HepG2 (cell line): ENCODE results near the gene GRP. TPM values are rescaled to one million over a fixed set of nuclear protein-coding genes. Genes with fewer than 3 reads are reported as not detected.

ENCODE experiments used
- ATAC-seq: fragments of 200-7000 bp; cut with Tn5 transposase; 3 replicates; pipeline ENCODE4 v1.9.1; 2020; ENCODE audit warnings: mild to moderate bottlenecking, moderate library complexity
- BruUV-seq: library from RNA; stranded (reverse); fragments of 400-500 nt; replicated peaks from 2 replicates; lab custom pipeline; 2021; lab: Mats Ljungman, UMichigan
- CTCF ChIA-PET: fragments of 300-600 bp; formaldehyde crosslinking; extraction: SDS; loops from one replicate; lab custom pipeline; 2021; ENCODE audit warnings: low total read pairs, inconsistent platforms, low intra/inter-chr PET ratio; lab: Yijun Ruan, JAX
- POLR2A ChIA-PET: fragments of 350-600 bp; sonication (Branson Sonifier 250); formaldehyde crosslinking; loops from one replicate; lab custom pipeline; 2020; ENCODE audit warnings: antibody characterized with exemption, inconsistent platforms; lab: Yijun Ruan, JAX
- DNase-seq: peaks from one replicate; pipeline ENCODE4 v3.0.0-alpha.2; 2015; ENCODE audit warnings: low spot score
- FAIRE-seq: peaks from 3 replicates; lab custom pipeline; 2011; peaks lifted over from hg19 to GRCh38; lab: Jason Lieb, UNC
- H2AFZ ChIP-seq: one replicate; pipeline ENCODE4 v1.6.1; 2011; ENCODE audit warnings: low read length, inconsistent platforms
- H3K27ac ChIP-seq: fragments of 300-600 bp; 3 replicates; pipeline ENCODE4 v1.8.0; 2011; ENCODE audit warnings: mixed run types, mild to moderate bottlenecking, mixed read lengths, low read length, inconsistent platforms; ENCODE audit not compliant: insufficient read depth; ENCODE audit errors: extremely low read length
- H3K27me3 ChIP-seq, 2 experiments: fragments of 200-600 bp in 1 of 2; 2 replicates in 1 of 2; 3 replicates in 1 of 2; pipeline versions ENCODE4 v1.6.0 to v1.8.0; 2011; ENCODE audit warnings: low read length in 2 of 2, mild to moderate bottlenecking in 2 of 2, moderate library complexity in 2 of 2, inconsistent platforms in 1 of 2; ENCODE audit not compliant: insufficient read depth in 2 of 2, control insufficient read depth in 1 of 2
- H3K36me3 ChIP-seq, 2 experiments: fragments of 200-600 bp in 1 of 2; replicated peaks in 1 of 2; 2 replicates in 1 of 2; 3 replicates in 1 of 2; pipeline versions ENCODE4 v1.5.1 to v1.8.0; 2011; ENCODE audit warnings: low read length in 2 of 2, inconsistent platforms in 1 of 2; ENCODE audit not compliant: insufficient read depth in 2 of 2, control insufficient read depth in 1 of 2
- H3K4me1 ChIP-seq: 2 replicates; pipeline ENCODE4 v1.5.1; 2012; ENCODE audit warnings: low read length, inconsistent platforms; ENCODE audit not compliant: insufficient read depth
- H3K4me2 ChIP-seq: 2 replicates; pipeline ENCODE4 v1.6.0; 2011; ENCODE audit warnings: low read depth, low read length, inconsistent platforms
- H3K4me3 ChIP-seq, 3 experiments: fragments of 200-600 bp in 1 of 3; sonication (generic), shearing (Covaris generic) in 1 of 3; replicated peaks in 1 of 3; 2 replicates each; pipeline ENCODE4 v1.5.1; 2011 to 2016; ENCODE audit warnings: low read length in 3 of 3, inconsistent platforms in 2 of 3, low read depth in 2 of 3, mild to moderate bottlenecking in 2 of 3, control low read depth in 1 of 3, mixed read lengths in 1 of 3; ENCODE audit not compliant: insufficient read depth in 1 of 3
- H3K79me2 ChIP-seq: one replicate; pipeline ENCODE4 v1.6.1; 2011; ENCODE audit warnings: low read length, inconsistent platforms; ENCODE audit not compliant: insufficient read depth
- H3K9ac ChIP-seq: 2 replicates; pipeline ENCODE4 v1.6.0; 2011; ENCODE audit warnings: mild to moderate bottlenecking, low read depth, low read length, inconsistent platforms; ENCODE audit not compliant: insufficient read depth
- H3K9me3 ChIP-seq: 2 replicates; pipeline ENCODE4 v1.5.1; 2012; ENCODE audit warnings: mild to moderate bottlenecking, low read length
- H4K20me1 ChIP-seq: 2 replicates; pipeline ENCODE4 v1.6.0; 2011; ENCODE audit warnings: inconsistent platforms, mild to moderate bottlenecking, low read length, moderate library complexity; ENCODE audit not compliant: insufficient read depth
- DNMT1 ChIP-seq: sonication (generic); formaldehyde crosslinking; IDR thresholded peaks from 2 replicates; pipeline ENCODE4 v1.5.1; 2020; ENCODE audit warnings: mild to moderate bottlenecking, missing genetic modification reagents
- HIVEP1 ChIP-seq: sonication (generic); formaldehyde crosslinking; IDR thresholded peaks from 2 replicates; pipeline ENCODE4 v1.4.0; 2020; ENCODE audit warnings: mild to moderate bottlenecking, missing genetic modification reagents
- PTBP1 ChIP-seq: fragments of 200-400 bp; formaldehyde crosslinking; IDR thresholded peaks from 2 replicates; pipeline ENCODE4 v1.6.1; 2018; ENCODE audit warnings: low read length, low read depth; ENCODE audit not compliant: poor library complexity, severe bottlenecking
- SIX1 ChIP-seq: sonication (generic); formaldehyde crosslinking; IDR thresholded peaks from 2 replicates; pipeline ENCODE4 v1.4.0; 2020; ENCODE audit warnings: missing genetic modification reagents, borderline replicate concordance
- ZNF317 ChIP-seq: sonication (generic); formaldehyde crosslinking; IDR thresholded peaks from 2 replicates; pipeline ENCODE4 v1.5.0; 2020; ENCODE audit warnings: mild to moderate bottlenecking, missing genetic modification reagents
- ZNF547 ChIP-seq: sonication (generic); formaldehyde crosslinking; IDR thresholded peaks from 2 replicates; pipeline ENCODE4 v1.5.1; 2020; ENCODE audit warnings: mild to moderate bottlenecking, missing genetic modification reagents
- WGBS: methylation state at CpG from one replicate; pipeline ENCODE4 v1.1.6; 2017; ENCODE audit warnings: low lambda C conversion rate; 5-methylcytosine and 5-hydroxymethylcytosine counted together
- in situ Hi-C: cut with HindIII; loops from 2 replicates; pipeline ENCODE4 v1.10.0; 2017; ENCODE audit warnings: low pct_unique_long_range_greater_than_20kb; ENCODE audit not compliant: extremely low pct_ligation_motif_present
- intact Hi-C: fragments of 100-400 bp; cut with micrococcal nuclease; formaldehyde crosslinking; loops from one replicate; pipeline ENCODE4 v1.10.0; 2022; ENCODE audit not compliant: unreplicated experiment
- polyA plus RNA-seq, 8 experiments: library from polyadenylated mRNA; depleted of rRNA in 3 of 8; stranded (reverse) in 7 of 8; unstranded in 1 of 8; fragments of >200 nt; fragmentation: Illumina TruSeq in 4 of 8; extraction: Trizol in 4 of 8; gene quantifications; 2 replicates each; pipeline versions ENCODE4 v1.2.1 to v1.2.3, GENCODE V29; 2011 to 2016; ENCODE audit warnings: low read depth in 4 of 8, missing spikeins in 1 of 8, mixed read lengths in 1 of 8; ENCODE audit not compliant: insufficient read depth in 1 of 8
- total RNA-seq, 5 experiments: library from RNA; depleted of rRNA; stranded (reverse); fragments of >200 nt; fragmentation: Illumina TruSeq; extraction: Trizol; gene quantifications; 2 replicates each; pipeline ENCODE4 v1.2.3, GENCODE V29; 2016; ENCODE audit warnings: low read depth in 1 of 5
- TF ChIP-seq, protein P1 (sequence below): sonication (generic); formaldehyde crosslinking; IDR thresholded peaks from 2 replicates; pipeline ENCODE4 v1.8.0; 2022; ENCODE audit warnings: missing genetic modification reagents, mild to moderate bottlenecking, moderate library complexity, borderline replicate concordance

The GRP gene
- total and polyA plus RNA-seq, 2 of the 13 experiments (the other 11 are each of a cell fraction or from before 2014, with no cell fraction given) = not detected

DNA sequence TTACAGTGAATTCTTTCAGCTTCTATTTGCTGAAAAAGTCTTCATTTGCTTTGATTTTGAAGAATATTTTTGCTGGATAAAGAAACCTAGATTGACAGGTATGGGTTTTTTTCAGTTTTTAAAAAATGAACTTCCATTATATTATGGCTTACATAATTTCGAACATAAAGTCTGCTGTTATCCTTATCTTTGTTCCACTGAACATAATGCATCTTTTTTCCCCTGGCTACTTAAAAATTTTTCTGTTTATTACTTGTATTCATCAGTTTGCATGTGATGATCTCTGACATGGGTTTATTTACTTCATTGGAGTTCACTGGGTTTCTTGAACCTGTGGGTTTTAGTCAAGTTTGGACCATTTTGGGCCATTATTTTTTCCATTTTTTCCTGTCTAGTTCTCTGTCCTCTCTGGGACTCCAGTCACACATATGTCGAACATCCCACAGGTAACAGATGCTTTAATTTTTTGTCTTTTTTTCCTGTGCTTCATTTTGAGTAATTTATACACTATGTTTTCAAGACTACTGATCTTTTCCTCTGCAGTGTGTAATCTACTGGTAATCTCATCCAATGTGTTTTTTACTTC lies 47.2 kb upstream of the GRP start:
- Histone ChIP-seq H3K4me2 (no peak overlapping the region), H3K27me3 (peaks cover 0 to 8% of the 10 kb centered on the region in 2 experiments; a peak in 1 of 5 replicates), H3K79me2 (no peaks in the 10 kb centered on the region), H2AFZ (no peak overlapping the region), H4K20me1 (no peaks in the 10 kb centered on the region)
- BruUV-seq = no TSS peak
- POLR2A ChIA-PET = no interaction called here
- FAIRE-seq = no peak
- intact Hi-C loops = no loop called here
- TF ChIP-seq DNMT1 (CRISPR knock-in tag) = no peak
- TF ChIP-seq ZNF317 (CRISPR knock-in tag) = peak; percentile 99
- TF ChIP-seq, all 625 proteins: peak for 1
- H3K27ac ChIP-seq = no peak overlapping the region
- in situ Hi-C loops = no loop called here
- DNase-seq (no peak), ATAC-seq (no peak)
- WGBS = 0% methylated on average over 2 of the region's 2 CpGs
- no peak overlapping the region for H3K9ac ChIP-seq
- no peaks in the 10 kb centered on the region for H3K4me1 ChIP-seq
- H3K9me3 ChIP-seq = peaks cover 23% of the 10 kb centered on the region
- H3K36me3 ChIP-seq = no peaks in the 10 kb centered on the region
- CTCF ChIA-PET = no interaction called here
- H3K4me3 ChIP-seq = no peak overlapping the region

DNA sequence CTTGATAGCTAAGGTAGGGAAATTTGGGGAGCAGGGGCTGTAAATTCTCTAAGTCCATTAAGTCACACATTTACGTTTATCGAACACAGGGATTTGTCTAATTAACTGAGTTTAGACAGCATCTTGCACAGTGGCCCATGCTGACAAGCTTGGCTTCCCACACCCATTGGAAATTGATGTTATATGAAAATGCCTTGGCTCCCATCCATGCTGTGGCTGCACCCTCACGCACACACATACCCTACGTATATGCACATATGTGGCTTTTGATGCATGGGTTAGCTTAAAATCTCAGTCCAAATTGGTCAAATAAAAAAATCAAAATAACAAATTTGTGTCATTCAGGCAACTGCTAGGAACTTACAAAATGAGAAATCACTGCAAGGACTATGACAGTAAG lies 42.5 kb upstream of the GRP start:
- peaks cover 0 to 11% of the 10 kb centered on the region in 2 experiments; a peak in 1 of 5 replicates for H3K27me3 ChIP-seq
- no peaks in the 10 kb centered on the region for H3K4me1 ChIP-seq
- intact Hi-C loops (no loop called here), in situ Hi-C loops (no loop called here)
- no peaks in the 10 kb centered on the region for H4K20me1 ChIP-seq
- FAIRE-seq (no peak), ATAC-seq (no peak), DNase-seq (no peak)
- H3K79me2 ChIP-seq = no peaks in the 10 kb centered on the region
- no peak overlapping the region for H2AFZ ChIP-seq
- no peaks in the 10 kb centered on the region for H3K36me3 ChIP-seq
- whole genome bisulfite sequencing = 31% methylated on average over 4 of the region's 4 CpGs
- no peak overlapping the region for H3K4me3 ChIP-seq
- BruUV-seq = no TSS peak
- ChIA-PET CTCF (no interaction called here), POLR2A (no interaction called here)
- H3K4me2 ChIP-seq = no peak overlapping the region
- H3K9ac ChIP-seq = no peak overlapping the region
- H3K9me3 ChIP-seq = peaks cover 20% of the 10 kb centered on the region
- H3K27ac ChIP-seq = no peak overlapping the region
- TF ChIP-seq, protein P1, sequence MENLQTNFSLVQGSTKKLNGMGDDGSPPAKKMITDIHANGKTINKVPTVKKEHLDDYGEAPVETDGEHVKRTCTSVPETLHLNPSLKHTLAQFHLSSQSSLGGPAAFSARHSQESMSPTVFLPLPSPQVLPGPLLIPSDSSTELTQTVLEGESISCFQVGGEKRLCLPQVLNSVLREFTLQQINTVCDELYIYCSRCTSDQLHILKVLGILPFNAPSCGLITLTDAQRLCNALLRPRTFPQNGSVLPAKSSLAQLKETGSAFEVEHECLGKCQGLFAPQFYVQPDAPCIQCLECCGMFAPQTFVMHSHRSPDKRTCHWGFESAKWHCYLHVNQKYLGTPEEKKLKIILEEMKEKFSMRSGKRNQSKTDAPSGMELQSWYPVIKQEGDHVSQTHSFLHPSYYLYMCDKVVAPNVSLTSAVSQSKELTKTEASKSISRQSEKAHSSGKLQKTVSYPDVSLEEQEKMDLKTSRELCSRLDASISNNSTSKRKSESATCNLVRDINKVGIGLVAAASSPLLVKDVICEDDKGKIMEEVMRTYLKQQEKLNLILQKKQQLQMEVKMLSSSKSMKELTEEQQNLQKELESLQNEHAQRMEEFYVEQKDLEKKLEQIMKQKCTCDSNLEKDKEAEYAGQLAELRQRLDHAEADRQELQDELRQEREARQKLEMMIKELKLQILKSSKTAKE (CRISPR knock-in tag) = no peak
- TF ChIP-seq HIVEP1 (CRISPR knock-in tag) (no peak), ZNF547 (CRISPR knock-in tag) (no peak), PTBP1 (no peak), SIX1 (CRISPR knock-in tag) (no peak)
